Thyroid gland (tissue), 4 donors: Measurements from ENCODE around the gene IPPK. TPM values are rescaled to one million over a fixed set of nuclear protein-coding genes. Genes with fewer than 3 reads are reported as not detected.

ENCODE experiments used
- DNase-seq, 2 donors: peaks; one replicate each; pipeline ENCODE4 v3.0.0-alpha.2; 2019
- H3K27ac ChIP-seq, 3 donors: fragments of 200-600 bp; sonication (generic); 1 replicate in 2 of 3; 2 replicates in 1 of 3; pipeline ENCODE4 v1.5.1; 2016 to 2019; ENCODE audit warnings: mild to moderate bottlenecking in 1 of 3, moderate library complexity in 1 of 3
- H3K27me3 ChIP-seq: fragments of 200-600 bp; sonication (generic); one replicate; pipeline ENCODE4 v1.5.1; 2019
- H3K36me3 ChIP-seq, 2 donors: fragments of 200-600 bp; sonication (generic); one replicate each; pipeline ENCODE4 v1.5.1; 2016 to 2019
- H3K4me1 ChIP-seq, 2 donors: fragments of 200-600 bp; sonication (generic); one replicate each; pipeline ENCODE4 v1.5.1; 2017 to 2019
- H3K4me3 ChIP-seq, 3 donors: fragments of 200-600 bp; sonication (generic); replicated peaks in 1 of 3; 1 replicate in 2 of 3; 2 replicates in 1 of 3; pipeline ENCODE4 v1.5.1; 2016; ENCODE audit warnings: mild to moderate bottlenecking in 1 of 3
- H3K9me3 ChIP-seq: fragments of 200-600 bp; sonication (generic); one replicate; pipeline ENCODE4 v1.5.1; 2017
- CTCF ChIP-seq, 6 experiments: fragments of 200-600 bp in 3 of 6; fragments of 450-650 bp in 3 of 6; sonication (generic) in 3 of 6; IDR thresholded peaks; one replicate each; pipeline ENCODE4 v1.5.1; 2016 to 2019; ENCODE audit warnings: antibody characterized with exemption in 6 of 6, mild to moderate bottlenecking in 2 of 6, inconsistent platforms in 1 of 6, moderate library complexity in 1 of 6
- POLR2A ChIP-seq, 2 donors: fragments of 450-650 bp; IDR thresholded peaks; one replicate each; pipeline ENCODE4 v1.6.1; 2017; ENCODE audit warnings: antibody characterized with exemption in 2 of 2, mild to moderate bottlenecking in 2 of 2, moderate library complexity in 1 of 2
- WGBS, 2 donors: methylation state at CpG; one replicate each; pipeline ENCODE4 v1.1.5; 2017; 5-methylcytosine and 5-hydroxymethylcytosine counted together
- intact Hi-C: fragments of 100-400 bp; cut with DNase I; formaldehyde crosslinking; loops from one replicate; pipeline ENCODE4 v1.15.1; 2023
- total RNA-seq, 4 donors: library from RNA; depleted of rRNA; stranded (reverse); fragments of >200 nt; gene quantifications; one replicate each; pipeline ENCODE4 v1.2.3, GENCODE V29; 2016

Gene IPPK
- total RNA-seq, 4 donors from 2014 or later = 6.3 to 12.2 (median 10.2) TPM

- intact Hi-C loops = no loop called here
- peaks cover 20 to 28% of the 10 kb centered on the region in 2 donors for H3K36me3 ChIP-seq
- H3K27me3 ChIP-seq = no peaks in the 10 kb centered on the region
- H3K9me3 ChIP-seq = no peaks in the 10 kb centered on the region
- H3K4me1 ChIP-seq = no peaks in the 10 kb centered on the region
- H3K4me3 ChIP-seq = no peak overlapping the region
- H3K27ac ChIP-seq = no peak overlapping the region
- TF ChIP-seq CTCF (IDR thresholded peaks at IDR 0.05) = no peak
- no peak for DNase-seq
Measured at GRCh38 chr9:92709240-92709639, 39.3 kb upstream of the IPPK start.

DNA sequence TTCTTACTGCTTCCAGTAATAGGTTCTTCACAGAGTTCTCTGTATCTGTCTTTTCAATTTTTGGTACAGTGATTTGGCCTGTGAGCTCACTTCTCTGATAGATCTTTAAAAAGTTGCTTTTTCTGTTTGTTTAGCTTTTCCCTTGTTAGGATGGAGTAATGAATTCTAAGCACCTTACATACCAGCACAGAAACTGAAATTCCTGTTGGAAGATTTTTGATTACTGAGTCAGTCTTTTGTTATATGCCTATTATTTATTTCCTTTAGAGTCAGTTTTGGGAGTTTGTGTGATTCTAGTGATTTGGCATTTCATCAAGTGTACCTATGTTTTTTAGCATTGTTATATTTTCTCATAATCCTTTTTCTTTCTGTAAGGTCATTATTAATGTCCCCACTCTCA, 37.6 kb upstream of the IPPK start:
- H3K4me1 ChIP-seq = no peaks in the 10 kb centered on the region
- no peak overlapping the region for H3K4me3 ChIP-seq
- no peaks in the 10 kb centered on the region for H3K27me3 ChIP-seq
- intact Hi-C loops = no loop called here
- DNase-seq = no peak
- TF ChIP-seq CTCF (IDR thresholded peaks at IDR 0.05) (no peak), POLR2A (IDR thresholded peaks at IDR 0.05) (no peak)
- H3K27ac ChIP-seq = no peak overlapping the region
- H3K36me3 ChIP-seq = peaks cover 4 to 13% of the 10 kb centered on the region in 2 donors
- H3K9me3 ChIP-seq = no peaks in the 10 kb centered on the region

DNA sequence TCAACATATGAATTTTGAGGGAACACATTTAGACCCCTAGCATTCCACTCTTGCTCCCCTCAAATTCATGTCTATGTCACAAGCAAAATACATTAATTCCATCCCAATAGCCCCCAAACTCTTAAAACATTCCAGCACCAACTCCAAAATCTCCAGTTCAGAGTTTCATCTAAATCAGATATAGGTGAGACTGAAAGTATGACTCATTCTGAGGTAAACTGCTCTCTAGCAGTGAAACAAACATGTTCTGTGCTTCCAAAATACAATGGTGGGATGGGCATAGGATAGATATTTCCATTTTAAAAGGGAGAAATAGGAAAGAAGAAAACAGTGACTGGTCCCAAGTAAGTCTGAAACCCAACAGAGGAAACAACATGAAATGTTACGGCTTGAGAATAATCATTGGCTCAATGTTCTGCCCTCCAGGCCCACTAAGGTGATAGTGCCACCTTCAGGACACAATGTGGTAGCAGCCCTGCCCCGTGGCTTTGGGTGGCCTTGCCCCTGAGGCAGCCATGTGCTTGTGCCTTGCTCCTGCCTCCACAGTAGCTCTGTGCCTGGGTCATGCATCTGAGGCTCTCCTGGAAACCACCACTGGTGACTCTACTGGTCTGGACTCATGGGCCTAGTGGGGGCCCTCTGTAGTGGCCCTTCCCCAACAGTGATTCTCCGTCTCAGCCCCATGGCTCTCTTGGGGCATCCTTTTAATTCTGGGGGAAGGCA, 36.4 kb upstream of the IPPK start:
- Histone ChIP-seq H3K4me3 (no peak overlapping the region), H3K4me1 (no peaks in the 10 kb centered on the region), H3K27ac (no peak overlapping the region), H3K9me3 (no peaks in the 10 kb centered on the region), H3K27me3 (no peaks in the 10 kb centered on the region), H3K36me3 (peaks cover 4 to 13% of the 10 kb centered on the region in 2 donors)
- no peak for DNase-seq
- 62 to 63% methylated on average over 3 of the region's 3 CpGs for WGBS, 2 donors
- intact Hi-C loops = no loop called here
- TF ChIP-seq CTCF (IDR thresholded peaks at IDR 0.05) (peak in 1 of 6 experiments; percentile 7), POLR2A (IDR thresholded peaks at IDR 0.05) (no peak)

GRCh38 chr9:92704528-92704927, 34.6 kb upstream of the IPPK start:
- Histone ChIP-seq H3K27ac (no peak overlapping the region), H3K4me3 (no peak overlapping the region), H3K36me3 (no peaks in the 10 kb centered on the region), H3K27me3 (no peaks in the 10 kb centered on the region), H3K4me1 (no peaks in the 10 kb centered on the region), H3K9me3 (no peaks in the 10 kb centered on the region)
- intact Hi-C loops = no loop called here
- DNase-seq = no peak
- WGBS, 2 donors = 73 to 86% methylated on average over 2 of the region's 2 CpGs
- no peak for TF ChIP-seq CTCF (IDR thresholded peaks at IDR 0.05)
- TF ChIP-seq POLR2A (IDR thresholded peaks at IDR 0.05) = no peak

GRCh38 chr9:92696619-92697018, 26.7 kb upstream of the IPPK start:
- 29 to 31% methylated on average over 1 of the region's 1 CpG for WGBS, 2 donors
- TF ChIP-seq POLR2A (IDR thresholded peaks at IDR 0.05) (no peak), CTCF (IDR thresholded peaks at IDR 0.05) (no peak)
- H3K27me3 ChIP-seq = no peaks in the 10 kb centered on the region
- H3K9me3 ChIP-seq = no peaks in the 10 kb centered on the region
- DNase-seq = no peak
- H3K4me3 ChIP-seq = no peak overlapping the region
- H3K36me3 ChIP-seq = no peaks in the 10 kb centered on the region
- intact Hi-C loops = no loop called here
- no peaks in the 10 kb centered on the region for H3K4me1 ChIP-seq
- no peak overlapping the region for H3K27ac ChIP-seq
